Activated CD4-positive, alpha-beta T cell treated with anti-CD3 and anti-CD28 coated beads, Interleukin-2, amount 10 ng/mL, durations not matched to agents 7 days and 5 days (primary cell): ENCODE results near the gene MEGF6. TPM values are rescaled to one million over a fixed set of nuclear protein-coding genes. Genes with fewer than 3 reads are reported as not detected.

ENCODE experiments used
- CTCF ChIA-PET: fragments of 350-600 bp; sonication (Branson Sonifier 250); formaldehyde crosslinking; loops from one replicate; lab custom pipeline; 2021; ENCODE audit warnings: antibody characterized with exemption; lab: Charles Lee
- POLR2A ChIA-PET: fragments of 350-600 bp; sonication (Branson Sonifier 250); formaldehyde crosslinking; loops from one replicate; lab custom pipeline; 2021; ENCODE audit warnings: antibody characterized with exemption; lab: Charles Lee
- DNase-seq: peaks from one replicate; pipeline ENCODE4 v3.0.0-alpha.2; 2020
- H3K27ac Mint-ChIP-seq: one replicate; pipeline ENCODE4 v1.8.0; 2021; ENCODE audit warnings: mild to moderate bottlenecking, moderate library complexity, mixed read lengths
- H3K27me3 Mint-ChIP-seq: one replicate; pipeline ENCODE4 v1.8.0; 2021; ENCODE audit warnings: mixed read lengths
- H3K36me3 Mint-ChIP-seq: one replicate; pipeline ENCODE4 v1.8.0; 2021; ENCODE audit warnings: low read depth, mixed read lengths
- H3K4me1 Mint-ChIP-seq: one replicate; pipeline ENCODE4 v1.8.0; 2021; ENCODE audit warnings: mixed read lengths
- H3K4me3 Mint-ChIP-seq: one replicate; pipeline ENCODE4 v1.8.0; 2021; ENCODE audit warnings: mild to moderate bottlenecking, moderate library complexity, mixed read lengths
- H3K9me3 Mint-ChIP-seq: one replicate; pipeline ENCODE4 v1.8.0; 2021; ENCODE audit warnings: mixed read lengths
- total RNA-seq, 2 experiments: library from RNA; stranded (reverse); gene quantifications; one replicate each; pipeline ENCODE4 v1.2.3, GENCODE V29; 2021

The MEGF6 gene, protein sequence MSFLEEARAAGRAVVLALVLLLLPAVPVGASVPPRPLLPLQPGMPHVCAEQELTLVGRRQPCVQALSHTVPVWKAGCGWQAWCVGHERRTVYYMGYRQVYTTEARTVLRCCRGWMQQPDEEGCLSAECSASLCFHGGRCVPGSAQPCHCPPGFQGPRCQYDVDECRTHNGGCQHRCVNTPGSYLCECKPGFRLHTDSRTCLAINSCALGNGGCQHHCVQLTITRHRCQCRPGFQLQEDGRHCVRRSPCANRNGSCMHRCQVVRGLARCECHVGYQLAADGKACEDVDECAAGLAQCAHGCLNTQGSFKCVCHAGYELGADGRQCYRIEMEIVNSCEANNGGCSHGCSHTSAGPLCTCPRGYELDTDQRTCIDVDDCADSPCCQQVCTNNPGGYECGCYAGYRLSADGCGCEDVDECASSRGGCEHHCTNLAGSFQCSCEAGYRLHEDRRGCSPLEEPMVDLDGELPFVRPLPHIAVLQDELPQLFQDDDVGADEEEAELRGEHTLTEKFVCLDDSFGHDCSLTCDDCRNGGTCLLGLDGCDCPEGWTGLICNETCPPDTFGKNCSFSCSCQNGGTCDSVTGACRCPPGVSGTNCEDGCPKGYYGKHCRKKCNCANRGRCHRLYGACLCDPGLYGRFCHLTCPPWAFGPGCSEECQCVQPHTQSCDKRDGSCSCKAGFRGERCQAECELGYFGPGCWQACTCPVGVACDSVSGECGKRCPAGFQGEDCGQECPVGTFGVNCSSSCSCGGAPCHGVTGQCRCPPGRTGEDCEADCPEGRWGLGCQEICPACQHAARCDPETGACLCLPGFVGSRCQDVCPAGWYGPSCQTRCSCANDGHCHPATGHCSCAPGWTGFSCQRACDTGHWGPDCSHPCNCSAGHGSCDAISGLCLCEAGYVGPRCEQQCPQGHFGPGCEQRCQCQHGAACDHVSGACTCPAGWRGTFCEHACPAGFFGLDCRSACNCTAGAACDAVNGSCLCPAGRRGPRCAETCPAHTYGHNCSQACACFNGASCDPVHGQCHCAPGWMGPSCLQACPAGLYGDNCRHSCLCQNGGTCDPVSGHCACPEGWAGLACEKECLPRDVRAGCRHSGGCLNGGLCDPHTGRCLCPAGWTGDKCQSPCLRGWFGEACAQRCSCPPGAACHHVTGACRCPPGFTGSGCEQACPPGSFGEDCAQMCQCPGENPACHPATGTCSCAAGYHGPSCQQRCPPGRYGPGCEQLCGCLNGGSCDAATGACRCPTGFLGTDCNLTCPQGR (N-terminal part only)
- total RNA-seq, result 10 to 100 TPM; 20.7 to 26.6 TPM

DNA sequence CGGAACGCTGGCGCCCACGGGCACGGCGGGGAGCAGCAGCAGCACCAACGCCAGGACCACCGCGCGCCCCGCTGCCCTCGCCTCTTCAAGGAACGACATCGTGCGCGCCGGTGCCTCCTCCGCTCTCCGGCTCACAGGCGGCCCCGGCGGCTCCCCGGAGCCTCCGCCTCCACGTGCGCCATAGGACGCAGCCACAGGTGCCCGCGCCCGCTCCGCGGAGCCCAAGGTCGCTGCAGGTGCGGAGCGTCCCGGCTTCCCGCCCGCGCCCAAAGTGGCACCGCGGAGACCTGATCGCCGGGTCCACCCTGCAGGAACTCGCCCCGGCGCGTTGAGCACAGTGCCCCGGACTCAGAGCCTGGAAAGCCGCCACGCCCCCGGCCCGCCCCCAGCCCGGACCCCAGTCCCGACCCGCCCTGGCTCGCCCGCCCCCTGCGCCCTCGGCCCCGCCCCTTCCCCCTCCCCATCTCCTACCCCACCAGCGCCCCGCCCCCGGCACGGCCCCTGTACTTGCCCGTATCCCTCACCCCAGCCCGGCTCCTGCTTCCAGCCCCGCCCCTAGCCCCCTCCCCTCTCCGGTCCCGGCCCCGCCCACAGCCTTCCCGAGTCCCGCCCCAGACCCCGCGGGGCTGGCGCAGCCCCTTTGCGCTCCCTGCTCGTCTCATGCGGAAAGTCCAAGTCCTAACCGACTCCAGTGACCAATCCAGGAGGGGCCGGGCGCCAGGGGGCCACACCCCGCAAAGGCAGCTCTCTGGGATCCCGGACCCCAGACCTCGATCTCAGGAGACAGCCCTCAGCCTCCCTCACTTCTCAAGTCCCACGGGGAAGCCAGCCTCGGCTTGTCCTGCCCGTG, at the start of gene MEGF6:
Gene MEGF6 (minus strand): TSS at position 339 of the 850 bp plus-strand sequence. CDS start 240 bp downstream, at position 99.
- Mint-ChIP-seq H3K9me3 (no peaks in the 10 kb centered on the region), H3K4me1 (peaks cover 3% of the 10 kb centered on the region), H3K27me3 (peaks cover 23% of the 10 kb centered on the region), H3K36me3 (no peaks in the 10 kb centered on the region), H3K27ac (no peak within 1 kb of the TSS), H3K4me3 (no peak within 1 kb of the TSS)
- ChIA-PET POLR2A (no interaction called here), CTCF (no interaction called here)
- DNase-seq, result peak; percentile 37

DNA sequence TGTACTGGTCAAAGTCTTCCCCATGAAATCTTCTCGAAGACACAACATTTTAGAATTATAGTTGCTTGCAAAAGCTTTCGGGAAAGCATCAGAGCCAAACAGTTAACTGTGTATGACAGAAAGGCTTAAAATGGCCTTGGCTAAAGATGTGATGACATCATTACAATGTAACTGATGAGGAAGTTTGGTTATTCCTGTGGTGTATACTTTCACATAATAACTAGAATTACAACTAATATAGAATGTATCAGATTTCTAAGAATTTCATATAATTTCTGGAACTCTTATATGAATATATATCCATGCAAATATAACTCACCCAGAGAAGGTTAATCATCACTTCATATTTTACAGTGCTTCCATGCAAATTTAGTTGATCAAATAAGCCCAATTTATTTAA, 49.4 kb upstream of the MEGF6 start:
- H3K9me3 Mint-ChIP-seq, result no peaks in the 10 kb centered on the region
- no peak overlapping the region for H3K4me3 Mint-ChIP-seq

DNA sequence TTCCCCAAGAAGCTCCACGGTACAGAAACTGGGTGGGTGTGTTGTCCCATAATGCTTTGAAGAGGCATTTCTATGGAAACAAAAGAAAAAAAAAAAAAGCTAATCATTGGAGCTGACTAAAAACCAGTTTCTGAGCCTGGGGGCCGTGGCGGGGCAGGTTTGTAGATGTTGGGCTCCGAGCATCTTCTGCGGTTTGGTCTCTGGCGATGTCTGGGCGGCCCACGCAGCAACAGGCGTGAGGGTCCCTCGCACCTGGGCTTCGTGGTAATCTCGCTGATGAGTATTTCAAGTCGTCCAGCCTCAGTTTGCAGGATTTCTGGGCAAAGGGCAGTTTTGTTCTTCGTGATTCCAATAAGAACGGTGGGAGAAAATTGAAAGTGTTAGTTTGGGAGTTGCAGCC, 47.8 kb upstream of the MEGF6 start:
- POLR2A ChIA-PET, result no interaction called here
- Mint-ChIP-seq H3K9me3 (no peaks in the 10 kb centered on the region), H3K27ac (no peak overlapping the region), H3K36me3 (no peaks in the 10 kb centered on the region), H3K4me1 (peaks cover 3% of the 10 kb centered on the region), H3K27me3 (peaks cover 35% of the 10 kb centered on the region), H3K4me3 (no peak overlapping the region)
- CTCF ChIA-PET, result interaction anchor here (1.1 kb wide), 1 partner anchor 11 kb away, joined by 3 read pairs; no protein-coding TSS in a partner anchor
- no peak for DNase-seq

More for the DNA sequence above, 49.4 kb upstream of the MEGF6 start:
- Mint-ChIP-seq H3K4me1 (peaks cover 3% of the 10 kb centered on the region), H3K36me3 (no peaks in the 10 kb centered on the region), H3K27ac (no peak overlapping the region), H3K27me3 (peaks cover 19% of the 10 kb centered on the region)
- ChIA-PET CTCF (no interaction called here), POLR2A (no interaction called here)
- no peak for DNase-seq

DNA sequence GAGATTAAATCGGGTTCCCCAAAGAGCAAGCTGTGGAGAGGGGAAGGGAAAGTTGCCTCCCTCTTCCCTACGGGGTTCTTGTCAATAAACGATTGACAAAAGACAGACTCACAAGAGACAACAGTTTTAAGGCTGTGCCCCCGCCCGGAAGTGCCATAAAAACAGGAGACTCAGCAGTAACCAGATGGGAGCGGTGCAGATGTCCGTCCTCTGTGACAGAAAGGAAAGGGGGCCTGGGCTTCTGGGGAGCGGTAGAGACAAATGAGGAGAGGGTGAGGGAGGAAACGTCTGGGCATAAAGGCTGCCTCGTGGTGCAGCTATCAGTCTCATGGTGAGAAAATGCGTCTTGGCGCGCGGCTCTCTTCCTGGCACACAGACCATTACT, 46.9 kb upstream of the MEGF6 start:
- CTCF ChIA-PET, result interaction anchor here (1.1 kb wide), 1 partner anchor 11 kb away, joined by 3 read pairs; no protein-coding TSS in a partner anchor
- H3K4me3 Mint-ChIP-seq, result no peak overlapping the region
- peaks cover 44% of the 10 kb centered on the region for H3K27me3 Mint-ChIP-seq
- no peak overlapping the region for H3K27ac Mint-ChIP-seq
- DNase-seq, result no peak
- POLR2A ChIA-PET, result no interaction called here
- no peaks in the 10 kb centered on the region for H3K9me3 Mint-ChIP-seq
- peaks cover 3% of the 10 kb centered on the region for H3K4me1 Mint-ChIP-seq
- H3K36me3 Mint-ChIP-seq, result no peaks in the 10 kb centered on the region

DNA sequence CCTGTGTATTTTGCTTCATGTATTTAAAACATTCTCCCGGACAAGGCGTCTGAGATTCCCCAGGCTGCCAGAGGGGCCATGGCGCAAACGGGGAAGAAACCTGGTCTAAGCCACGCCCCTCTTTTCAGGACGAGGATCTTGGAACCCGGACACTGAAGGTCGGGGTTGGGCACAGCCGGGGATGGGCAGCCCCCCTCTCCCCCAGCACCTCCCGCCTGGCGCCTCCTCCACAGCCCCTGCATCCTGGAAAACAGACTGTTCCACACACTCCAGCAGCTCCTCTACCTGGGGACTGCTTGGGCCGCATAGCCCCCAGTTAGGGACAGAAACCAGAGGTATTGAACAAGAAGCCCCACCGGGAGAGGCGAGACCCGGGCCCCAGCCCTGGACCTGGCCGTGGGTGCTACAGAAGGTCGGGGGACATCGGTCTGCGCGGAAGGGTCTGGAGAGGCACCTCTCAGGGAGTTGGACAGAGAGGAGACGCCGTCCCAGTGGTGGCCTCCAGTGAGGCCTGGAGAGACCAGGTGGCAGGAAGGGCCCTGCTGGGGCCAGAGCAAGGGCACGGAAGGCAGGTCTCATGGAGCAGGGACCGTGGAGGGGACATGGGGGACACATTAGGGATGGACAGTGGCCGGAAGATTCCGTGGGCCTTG, 46.4 kb upstream of the MEGF6 start:
- peaks cover 3% of the 10 kb centered on the region for H3K4me1 Mint-ChIP-seq
- DNase-seq, result no peak
- CTCF ChIA-PET, result no interaction called here
- H3K4me3 Mint-ChIP-seq, result no peak overlapping the region
- H3K9me3 Mint-ChIP-seq, result no peaks in the 10 kb centered on the region
- no peaks in the 10 kb centered on the region for H3K36me3 Mint-ChIP-seq
- POLR2A ChIA-PET, result no interaction called here
- H3K27ac Mint-ChIP-seq, result no peak overlapping the region
- H3K27me3 Mint-ChIP-seq, result peaks cover 46% of the 10 kb centered on the region

DNA sequence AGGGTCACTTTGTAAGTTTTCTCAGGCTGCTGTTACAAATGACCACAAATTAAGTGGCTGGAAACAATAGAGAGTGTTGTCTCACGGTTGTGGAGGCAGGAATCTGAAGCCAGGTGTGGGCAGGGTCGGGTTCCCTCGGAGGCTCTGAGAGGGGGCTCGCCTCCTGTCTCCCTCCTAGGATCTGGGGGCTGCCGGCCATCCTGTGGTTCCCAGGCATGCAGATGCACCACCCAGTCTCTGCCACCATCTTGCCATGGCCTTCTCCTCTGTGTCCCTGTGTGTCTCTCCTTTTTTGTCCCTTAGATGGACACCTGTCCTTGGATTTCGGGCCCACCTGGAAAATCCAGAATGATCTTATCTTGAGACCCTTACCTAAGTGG, 45.8 kb upstream of the MEGF6 start:
- H3K4me1 Mint-ChIP-seq, result peaks cover 3% of the 10 kb centered on the region
- no peak overlapping the region for H3K27ac Mint-ChIP-seq
- ChIA-PET POLR2A (no interaction called here), CTCF (no interaction called here)
- H3K36me3 Mint-ChIP-seq, result no peaks in the 10 kb centered on the region
- H3K9me3 Mint-ChIP-seq, result no peaks in the 10 kb centered on the region
- H3K27me3 Mint-ChIP-seq, result peaks cover 46% of the 10 kb centered on the region
- DNase-seq, result no peak
- no peak overlapping the region for H3K4me3 Mint-ChIP-seq

DNA sequence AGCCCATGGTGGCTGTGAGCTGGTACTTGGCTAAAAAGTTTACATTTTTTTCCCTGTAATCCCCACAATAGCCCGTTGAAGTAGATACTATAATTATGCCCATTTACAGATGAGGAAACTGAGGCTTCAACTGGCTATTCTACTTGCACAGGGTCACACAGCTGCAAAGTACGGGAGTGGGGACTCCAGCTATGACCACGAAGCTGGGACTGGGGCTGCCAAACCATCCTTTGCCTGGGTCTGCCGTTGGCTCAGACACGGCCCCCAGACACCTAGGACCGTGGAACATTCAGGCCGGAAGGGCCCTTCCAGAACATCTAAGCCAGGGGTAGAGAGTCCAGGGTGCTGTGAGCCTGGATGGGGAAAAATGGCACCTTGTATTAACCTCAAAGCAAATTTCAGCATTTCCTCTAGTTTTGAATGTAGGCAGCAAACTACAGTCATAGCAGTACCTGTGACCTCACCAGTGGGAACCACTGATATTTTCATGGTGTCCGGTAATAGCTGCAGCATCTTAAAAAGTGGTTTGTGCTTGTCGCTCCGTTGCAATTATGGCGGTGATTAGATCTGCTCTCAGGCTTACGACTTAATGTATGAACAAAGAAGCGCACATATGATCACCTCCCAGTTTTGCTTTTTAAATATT, 45.3 kb upstream of the MEGF6 start:
- ChIA-PET POLR2A (no interaction called here), CTCF (no interaction called here)
- Mint-ChIP-seq H3K4me3 (no peak overlapping the region), H3K4me1 (peaks cover 3% of the 10 kb centered on the region), H3K36me3 (no peaks in the 10 kb centered on the region), H3K27ac (no peak overlapping the region), H3K9me3 (no peaks in the 10 kb centered on the region), H3K27me3 (peaks cover 46% of the 10 kb centered on the region)
- no peak for DNase-seq

DNA sequence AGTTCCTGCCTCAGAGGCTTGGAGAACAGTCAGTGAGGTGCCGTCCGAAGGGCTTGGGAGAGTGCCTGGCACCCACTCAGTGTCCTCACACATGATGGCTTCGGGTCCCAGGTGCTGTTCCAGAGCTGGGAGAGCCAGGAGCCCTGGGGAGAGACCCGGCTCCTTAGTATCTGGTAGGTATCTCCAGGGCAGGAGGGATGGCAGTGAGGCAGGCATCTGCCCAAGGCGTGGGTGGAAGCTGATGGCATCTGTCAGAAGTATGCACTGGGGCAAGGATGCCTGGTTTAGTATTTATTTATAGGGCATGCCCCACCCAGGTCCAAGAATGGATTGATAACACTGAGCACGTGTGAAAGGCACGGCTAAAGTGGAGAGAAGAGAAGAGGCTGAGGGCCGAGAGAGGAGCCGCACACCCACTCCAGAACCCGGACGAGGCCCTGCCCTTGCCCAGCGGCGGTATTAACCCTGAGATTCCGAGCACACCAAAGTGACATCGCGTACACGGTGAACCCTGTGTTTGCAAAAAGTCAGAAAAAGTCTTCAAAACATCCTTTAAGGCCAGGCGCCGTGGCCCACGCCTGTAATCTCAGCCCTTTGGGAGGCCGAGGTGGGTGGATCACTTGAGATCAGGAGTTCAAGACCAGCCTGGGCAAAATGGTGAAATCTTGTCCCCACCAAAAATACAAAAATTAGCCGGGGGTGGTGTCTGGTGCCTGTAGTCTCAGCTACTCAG, 43.4 kb upstream of the MEGF6 start:
- no peaks in the 10 kb centered on the region for H3K36me3 Mint-ChIP-seq
- H3K4me1 Mint-ChIP-seq, result peaks cover 7% of the 10 kb centered on the region
- peaks cover 55% of the 10 kb centered on the region for H3K27me3 Mint-ChIP-seq
- no peaks in the 10 kb centered on the region for H3K9me3 Mint-ChIP-seq
- ChIA-PET POLR2A (no interaction called here), CTCF (no interaction called here)
- H3K4me3 Mint-ChIP-seq, result no peak overlapping the region
- H3K27ac Mint-ChIP-seq, result no peak overlapping the region
- DNase-seq, result no peak

DNA sequence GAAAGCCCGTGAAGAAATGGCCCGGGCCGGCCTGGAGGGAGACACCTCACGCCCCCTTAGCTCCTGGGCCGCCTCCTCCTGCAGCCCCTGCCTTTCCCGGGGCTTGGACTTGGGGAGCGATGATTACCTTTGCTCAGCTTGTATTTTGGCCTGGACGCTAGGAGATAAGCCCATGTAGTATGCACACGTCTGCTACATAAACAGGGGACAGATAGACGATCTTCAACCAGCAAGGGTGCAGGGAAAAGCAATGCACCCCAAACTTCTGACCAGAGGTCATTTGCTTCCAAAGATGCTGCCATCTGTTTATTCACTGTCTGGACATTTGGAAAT, 41.9 kb upstream of the MEGF6 start:
- Mint-ChIP-seq H3K9me3 (no peaks in the 10 kb centered on the region), H3K27ac (no peak overlapping the region), H3K36me3 (no peaks in the 10 kb centered on the region), H3K4me1 (peaks cover 17% of the 10 kb centered on the region), H3K4me3 (peak overlapping the region; percentile 6), H3K27me3 (peaks cover 51% of the 10 kb centered on the region)
- ChIA-PET POLR2A (no interaction called here), CTCF (no interaction called here)
- DNase-seq, result no peak

DNA sequence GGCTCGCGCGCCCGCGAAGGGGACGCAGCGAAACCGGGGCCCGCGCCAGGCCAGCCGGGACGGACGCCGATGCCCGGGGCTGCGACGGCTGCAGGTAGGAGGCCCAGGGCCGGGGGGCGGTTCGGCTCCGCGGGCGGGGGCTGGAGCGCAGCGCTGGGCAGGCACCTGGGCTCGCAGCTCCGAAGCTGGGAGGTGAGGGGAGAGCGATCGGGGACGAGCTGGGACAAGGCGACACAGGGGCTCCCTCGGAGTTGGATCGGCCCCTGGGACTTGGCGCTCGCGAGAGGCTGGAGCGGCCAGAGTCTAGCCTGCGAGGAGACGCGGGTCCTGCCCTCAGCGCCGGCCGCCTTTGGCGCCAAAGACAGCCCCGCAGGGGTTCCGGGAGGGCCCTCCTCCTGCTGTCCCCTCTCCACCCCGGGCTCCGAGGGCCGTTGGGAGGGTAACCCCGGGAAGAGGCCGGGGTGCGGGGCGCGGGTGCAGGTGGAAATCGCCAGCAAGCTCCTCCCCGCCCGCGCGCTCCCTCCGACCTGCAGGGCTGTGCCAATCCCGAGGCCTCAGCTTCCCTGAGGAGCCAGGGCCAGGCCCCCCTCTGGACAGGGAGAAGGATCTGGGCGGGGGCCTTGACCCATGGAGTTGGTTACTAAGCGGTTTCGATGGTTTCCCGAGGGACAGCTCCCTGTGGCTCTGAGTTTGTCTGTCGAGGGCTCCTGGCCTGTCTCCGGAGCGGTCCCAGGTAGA, 41.4 kb upstream of the MEGF6 start:
- H3K4me1 Mint-ChIP-seq, result peaks cover 22% of the 10 kb centered on the region
- H3K4me3 Mint-ChIP-seq, result peak overlapping the region; percentile 34
- no peak for DNase-seq
- no peak overlapping the region for H3K27ac Mint-ChIP-seq
- POLR2A ChIA-PET, result no interaction called here
- CTCF ChIA-PET, result no interaction called here
- H3K27me3 Mint-ChIP-seq, result peaks cover 48% of the 10 kb centered on the region
- no peaks in the 10 kb centered on the region for H3K36me3 Mint-ChIP-seq
- H3K9me3 Mint-ChIP-seq, result no peaks in the 10 kb centered on the region
